Forelimb muscle (tissue), 1 donor: ENCODE measurements around the gene PIERCE2. TPM values are rescaled to one million over a fixed set of nuclear protein-coding genes. Genes with fewer than 3 reads are reported as not detected.
"Not testable (repeated sequence)": the region's sequence is repeated elsewhere in the genome, so short reads cannot be mapped to it uniquely, and the experiment has no call there.

ENCODE experiments used
- DNase-seq: peaks from one replicate; pipeline ENCODE4 v3.0.0-alpha.2; 2013; ENCODE audit warnings: low read depth
- polyA plus RNA-seq: library from polyadenylated mRNA; unstranded; fragments of 120-200 nt; gene quantifications from one replicate; pipeline ENCODE4 v1.2.1, GENCODE V29; 2013; ENCODE audit not compliant: insufficient read length

PIERCE2 gene
- polyA plus RNA-seq, 1 donor = 1.1 TPM

GRCh38 chr15:55434989-55435825 is 26.9 kb downstream of the PIERCE2 start:
- DNase-seq = peak; percentile 9

DNA sequence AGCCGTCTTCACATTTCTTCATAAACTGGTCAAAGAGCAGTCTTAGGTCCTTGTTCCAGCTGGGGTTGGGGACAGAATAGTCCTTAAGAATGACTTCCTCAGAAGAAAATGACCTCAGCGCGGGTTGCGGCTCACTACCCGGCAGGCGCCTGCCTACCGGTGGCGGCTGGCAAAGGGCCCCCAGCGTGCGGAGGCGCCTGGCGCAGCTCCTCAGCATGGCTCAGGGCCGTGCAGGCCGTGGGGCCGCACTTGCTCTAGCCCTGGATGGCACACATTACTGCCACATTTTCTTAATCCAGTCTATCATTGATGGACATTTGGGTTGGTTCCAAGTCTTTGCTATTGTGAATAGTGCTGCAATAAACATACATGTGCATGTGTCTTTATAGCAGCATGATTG is 34.8 kb downstream of the PIERCE2 start:
- not testable (repeated sequence) for DNase-seq

GRCh38 chr15:55445936-55446335 is 37.6 kb downstream of the PIERCE2 start:
- DNase-seq = not testable (repeated sequence)

DNA sequence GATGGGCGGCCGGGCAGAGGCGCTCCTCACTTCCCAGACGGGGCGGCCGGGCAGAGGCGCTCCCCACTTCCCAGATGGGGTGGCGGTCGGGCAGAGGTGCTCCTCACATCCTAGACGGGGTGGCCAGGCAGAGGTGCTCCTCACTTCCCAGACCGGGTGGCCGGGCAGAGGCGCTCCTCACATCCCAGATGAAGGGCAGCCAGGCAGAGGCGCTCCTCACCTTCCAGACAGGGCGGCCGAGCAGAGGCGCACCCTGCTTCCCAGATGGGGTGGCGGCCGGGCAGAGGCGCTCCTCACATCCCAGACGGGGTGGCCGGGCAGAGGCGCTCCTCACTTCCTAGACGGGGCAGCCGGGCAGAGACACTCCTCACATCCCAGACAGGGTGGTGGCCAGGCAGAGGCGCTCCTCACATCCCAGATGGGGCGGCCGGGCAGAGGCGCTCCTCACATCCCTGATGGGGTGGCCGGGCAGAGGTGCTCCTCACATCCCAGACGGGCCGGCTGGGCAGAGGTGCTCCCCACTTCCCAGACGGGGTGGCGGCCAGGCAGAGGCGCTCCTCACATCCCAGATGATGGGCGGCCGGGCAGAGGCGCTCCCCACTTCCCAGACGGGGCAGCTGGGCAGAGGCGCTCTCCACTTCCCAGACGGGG is 38.2 kb downstream of the PIERCE2 start:
- DNase-seq = not testable (repeated sequence)

- DNase-seq = not testable (repeated sequence)
Observed at GRCh38 chr15:55447030-55447394, 38.7 kb downstream of the PIERCE2 start.

DNA sequence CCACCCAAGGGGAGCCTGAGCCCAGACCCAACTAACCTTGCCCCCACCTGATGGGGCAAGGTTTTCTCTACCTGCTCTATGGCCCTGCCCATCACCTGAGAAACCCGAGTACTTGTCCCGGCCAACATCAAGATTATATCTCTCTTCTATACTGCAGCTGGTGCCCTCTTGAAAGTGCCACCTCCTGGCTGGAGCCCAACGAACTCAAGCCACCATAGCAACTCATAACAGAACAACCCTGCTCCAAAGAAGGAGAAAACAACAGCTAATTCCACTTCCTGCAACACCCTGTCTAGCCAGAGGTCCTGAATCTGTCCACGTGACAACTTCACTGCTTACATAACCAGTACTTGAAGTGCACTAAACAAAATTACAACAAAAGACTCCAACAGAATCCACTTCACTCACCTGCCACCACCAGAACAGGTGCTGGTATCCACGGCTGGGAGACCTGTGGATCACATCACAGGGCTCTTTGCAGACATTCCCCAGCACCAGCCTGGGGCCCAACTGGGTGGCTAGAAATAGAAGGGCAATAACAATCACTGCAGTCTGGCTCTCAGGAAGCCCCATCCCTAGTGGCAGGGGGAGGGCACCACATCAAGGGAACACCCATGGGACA is 49.2 kb downstream of the PIERCE2 start:
- DNase-seq = no peak

DNA sequence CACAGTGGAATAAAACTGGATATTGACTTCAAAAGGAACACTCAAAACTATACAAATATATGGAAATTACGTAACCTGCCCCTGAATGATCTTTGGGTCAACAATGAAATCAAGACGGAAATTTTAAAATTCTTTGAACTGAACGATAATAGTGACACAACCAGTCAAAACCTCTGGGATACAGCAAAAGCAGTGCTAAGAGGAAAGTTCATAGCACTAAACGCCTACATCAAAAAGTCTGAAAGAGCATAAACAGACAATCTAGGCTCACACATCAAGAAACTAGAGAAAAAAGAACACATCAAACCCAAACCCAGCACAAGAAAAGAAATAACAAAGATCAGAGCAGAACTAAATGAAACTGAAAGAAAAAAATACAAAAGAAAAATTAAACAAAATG is 53.2 kb downstream of the PIERCE2 start:
- DNase-seq = no peak

DNA sequence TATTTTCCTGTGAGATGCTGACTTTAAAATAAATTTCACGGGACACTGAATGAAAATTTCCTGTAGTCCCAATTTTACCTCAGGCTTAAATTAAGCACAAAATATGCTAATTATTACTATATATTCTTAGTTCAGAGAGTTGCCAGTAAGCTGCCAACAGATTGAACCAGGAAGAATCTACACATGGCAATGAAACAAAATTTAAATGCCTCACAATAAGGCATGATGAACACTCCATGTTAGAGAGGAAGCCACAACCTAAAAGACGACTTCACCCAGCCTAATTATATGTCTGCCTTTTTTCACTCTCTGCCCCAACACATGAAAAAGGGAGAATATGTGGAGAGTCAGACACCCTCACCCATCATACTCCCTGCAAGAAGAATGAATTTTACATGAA is 60.0 kb downstream of the PIERCE2 start:
- DNase-seq = no peak

Other genes with a start within 250 kb of the PIERCE2 start
- 88.7 TPM for gene RSL24D1, start 211.6 kb upstream of the PIERCE2 start, polyA plus RNA-seq
- gene RAB27A, start 118.7 kb upstream of the PIERCE2 start, polyA plus RNA-seq = 5.8 TPM
- gene PIGBOS1, start 89.4 kb upstream of the PIERCE2 start, polyA plus RNA-seq = 10.9 TPM
- gene PIGB, start 89.3 kb upstream of the PIERCE2 start, polyA plus RNA-seq = 7.3 TPM
- 29.4 TPM for gene CCPG1, start 136 bp upstream of the PIERCE2 start, polyA plus RNA-seq
- 1.8 TPM for gene DNAAF4, start 99.7 kb downstream of the PIERCE2 start, polyA plus RNA-seq
- 8.4 TPM for gene PYGO1, start 179.8 kb downstream of the PIERCE2 start, polyA plus RNA-seq